ENCODE measurements around the gene CTTN. TPM values are rescaled to one million over a fixed set of nuclear protein-coding genes. Genes with fewer than 3 reads are reported as not detected.

The CTTN gene
- total RNA-seq, 1 donor from 2014 or later, result 296 TPM

DNA sequence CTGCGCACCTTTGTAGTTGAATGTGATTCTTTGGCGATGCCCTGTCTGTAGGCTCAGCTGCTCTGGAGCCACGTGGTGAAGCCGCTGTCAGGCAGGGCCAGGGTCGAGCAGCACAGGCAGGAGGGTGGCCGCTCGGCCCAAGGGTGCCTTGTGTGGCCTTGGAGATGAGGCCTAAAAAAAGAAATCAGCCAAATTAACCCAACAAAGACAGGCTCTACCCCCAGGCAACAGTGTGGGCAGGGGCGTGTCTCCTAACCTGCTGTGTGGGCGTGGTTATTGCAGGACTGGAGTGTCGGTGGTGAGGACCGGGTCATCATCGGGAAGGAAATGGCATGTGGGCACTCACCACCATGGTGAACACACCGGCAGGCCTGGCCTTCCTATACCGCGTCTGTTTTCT is 34.3 kb downstream of the CTTN start:
- no peaks in the 10 kb centered on the region for H3K36me3 Mint-ChIP-seq (ENCODE audit: unreplicated experiment)
- H3K4me1 Mint-ChIP-seq (ENCODE audit: low read depth, unreplicated experiment), result peaks cover 8% of the 10 kb centered on the region
- H3K4me3 Mint-ChIP-seq (ENCODE audit: unreplicated experiment), result no peak overlapping the region
- peaks cover 4% of the 10 kb centered on the region for H3K27me3 Mint-ChIP-seq (ENCODE audit: unreplicated experiment)
- peaks cover 6% of the 10 kb centered on the region for H3K9me3 Mint-ChIP-seq (ENCODE audit: unreplicated experiment)
- DNase-seq, result no peak
- TF ChIP-seq, protein P1, sequence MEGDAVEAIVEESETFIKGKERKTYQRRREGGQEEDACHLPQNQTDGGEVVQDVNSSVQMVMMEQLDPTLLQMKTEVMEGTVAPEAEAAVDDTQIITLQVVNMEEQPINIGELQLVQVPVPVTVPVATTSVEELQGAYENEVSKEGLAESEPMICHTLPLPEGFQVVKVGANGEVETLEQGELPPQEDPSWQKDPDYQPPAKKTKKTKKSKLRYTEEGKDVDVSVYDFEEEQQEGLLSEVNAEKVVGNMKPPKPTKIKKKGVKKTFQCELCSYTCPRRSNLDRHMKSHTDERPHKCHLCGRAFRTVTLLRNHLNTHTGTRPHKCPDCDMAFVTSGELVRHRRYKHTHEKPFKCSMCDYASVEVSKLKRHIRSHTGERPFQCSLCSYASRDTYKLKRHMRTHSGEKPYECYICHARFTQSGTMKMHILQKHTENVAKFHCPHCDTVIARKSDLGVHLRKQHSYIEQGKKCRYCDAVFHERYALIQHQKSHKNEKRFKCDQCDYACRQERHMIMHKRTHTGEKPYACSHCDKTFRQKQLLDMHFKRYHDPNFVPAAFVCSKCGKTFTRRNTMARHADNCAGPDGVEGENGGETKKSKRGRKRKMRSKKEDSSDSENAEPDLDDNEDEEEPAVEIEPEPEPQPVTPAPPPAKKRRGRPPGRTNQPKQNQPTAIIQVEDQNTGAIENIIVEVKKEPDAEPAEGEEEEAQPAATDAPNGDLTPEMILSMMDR (IDR thresholded peaks at IDR 0.05; ENCODE audit: partially characterized antibody, unreplicated experiment), result no peak
- peak overlapping the region; percentile 86 for H3K27ac Mint-ChIP-seq (ENCODE audit: unreplicated experiment)

DNA sequence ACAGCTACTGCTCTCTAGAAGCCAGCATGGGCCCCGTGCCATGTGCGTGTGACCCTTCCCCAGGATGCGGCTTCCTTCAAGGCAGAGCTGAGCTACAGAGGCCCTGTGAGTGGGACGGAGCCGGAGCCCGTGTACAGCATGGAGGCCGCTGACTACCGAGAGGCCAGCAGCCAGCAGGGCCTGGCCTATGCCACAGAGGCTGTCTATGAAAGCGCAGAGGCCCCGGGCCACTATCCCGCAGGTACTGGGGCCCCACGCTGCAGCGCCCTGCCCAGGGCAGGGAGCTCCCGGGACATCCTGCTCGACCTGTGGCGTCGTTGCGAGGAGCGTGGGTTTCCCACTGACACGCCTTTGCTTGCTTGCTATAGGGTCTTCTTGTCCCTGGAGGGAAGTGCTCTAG is 34.7 kb downstream of the CTTN start:
- H3K27ac Mint-ChIP-seq (ENCODE audit: unreplicated experiment), result peak overlapping the region; percentile 86
- H3K27me3 Mint-ChIP-seq (ENCODE audit: unreplicated experiment), result peaks cover 4% of the 10 kb centered on the region

DNA sequence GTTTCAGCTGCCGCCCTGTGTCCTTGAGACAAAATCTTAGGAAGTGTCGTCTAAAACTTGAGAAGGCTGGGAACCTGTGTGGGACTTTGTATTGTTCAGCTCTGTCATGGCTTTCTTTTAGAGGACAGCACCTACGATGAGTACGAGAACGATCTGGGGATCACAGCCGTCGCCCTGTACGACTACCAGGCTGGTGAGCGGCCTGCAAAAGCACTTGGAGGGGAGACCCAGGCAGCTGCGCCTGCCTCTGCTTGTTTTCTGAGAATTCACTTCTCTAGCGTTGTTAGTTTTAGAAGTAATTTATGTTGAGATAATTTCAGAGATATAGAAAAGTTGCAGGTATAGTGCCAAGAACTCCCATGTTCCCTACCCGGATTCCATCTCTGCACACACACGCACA is 35.2 kb downstream of the CTTN start:
- Mint-ChIP-seq H3K4me1 (ENCODE audit: low read depth, unreplicated experiment) (peaks cover 7% of the 10 kb centered on the region), H3K36me3 (ENCODE audit: unreplicated experiment) (no peaks in the 10 kb centered on the region), H3K27ac (ENCODE audit: unreplicated experiment) (peak overlapping the region; percentile 36), H3K27me3 (ENCODE audit: unreplicated experiment) (peaks cover 4% of the 10 kb centered on the region), H3K4me3 (ENCODE audit: unreplicated experiment) (no peak overlapping the region), H3K9me3 (ENCODE audit: unreplicated experiment) (peaks cover 6% of the 10 kb centered on the region)
- DNase-seq, result no peak
- TF ChIP-seq, protein P1 (IDR thresholded peaks at IDR 0.05; ENCODE audit: partially characterized antibody, unreplicated experiment), result no peak

More for the DNA sequence above, 34.7 kb downstream of the CTTN start:
- no peak for DNase-seq
- Mint-ChIP-seq H3K9me3 (ENCODE audit: unreplicated experiment) (peaks cover 6% of the 10 kb centered on the region), H3K36me3 (ENCODE audit: unreplicated experiment) (no peaks in the 10 kb centered on the region), H3K4me1 (ENCODE audit: low read depth, unreplicated experiment) (peaks cover 8% of the 10 kb centered on the region), H3K4me3 (ENCODE audit: unreplicated experiment) (no peak overlapping the region)
- TF ChIP-seq, protein P1 (IDR thresholded peaks at IDR 0.05; ENCODE audit: partially characterized antibody, unreplicated experiment), result no peak

DNA sequence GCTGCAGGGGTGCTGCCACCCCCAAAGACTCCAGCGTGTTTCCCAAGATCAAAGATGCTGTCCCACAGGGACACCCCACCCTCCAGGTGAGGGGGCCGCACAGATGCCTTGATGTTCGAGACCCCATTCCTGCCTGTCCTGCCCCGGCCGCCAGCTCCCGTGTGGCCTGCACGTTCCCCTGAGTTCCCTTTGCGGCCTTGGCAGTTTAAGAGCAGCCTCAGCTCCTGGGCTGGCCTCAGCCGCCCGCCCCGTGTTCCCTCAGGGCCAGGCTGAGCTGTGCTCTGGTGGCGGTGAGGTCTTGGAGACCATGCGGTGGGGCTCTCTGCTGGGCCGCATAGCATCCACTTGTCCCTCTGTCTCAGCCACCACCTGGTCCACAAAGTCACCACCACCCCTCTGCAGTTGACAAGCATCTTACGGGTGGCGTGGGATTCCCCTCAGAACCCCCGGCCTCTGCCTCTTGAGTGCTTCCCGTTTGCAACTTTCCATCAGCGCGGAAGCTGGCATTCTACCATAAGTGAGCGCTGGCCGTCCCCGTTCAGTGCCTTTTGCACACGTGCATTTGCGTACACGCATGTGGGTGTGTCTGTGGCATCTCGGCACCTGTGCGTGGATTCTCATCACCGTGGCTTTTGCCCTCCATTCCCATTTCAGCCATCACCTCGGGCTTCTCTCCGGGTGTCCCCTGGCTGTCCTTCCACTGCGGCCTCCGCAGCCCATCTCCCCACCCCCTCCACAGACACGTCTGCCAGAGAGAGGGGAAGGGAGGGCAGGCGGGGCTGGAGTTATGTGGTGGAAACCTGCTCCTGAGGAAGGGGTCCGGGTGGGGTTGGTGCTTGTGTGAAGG is 35.9 kb downstream of the CTTN start:
- Mint-ChIP-seq H3K27ac (ENCODE audit: unreplicated experiment) (peak overlapping the region; percentile 36), H3K4me3 (ENCODE audit: unreplicated experiment) (no peak overlapping the region), H3K9me3 (ENCODE audit: unreplicated experiment) (peaks cover 6% of the 10 kb centered on the region), H3K27me3 (ENCODE audit: unreplicated experiment) (peaks cover 4% of the 10 kb centered on the region), H3K4me1 (ENCODE audit: low read depth, unreplicated experiment) (peaks cover 4% of the 10 kb centered on the region), H3K36me3 (ENCODE audit: unreplicated experiment) (no peaks in the 10 kb centered on the region)
- DNase-seq, result no peak
- TF ChIP-seq, protein P1 (IDR thresholded peaks at IDR 0.05; ENCODE audit: partially characterized antibody, unreplicated experiment), result no peak

DNA sequence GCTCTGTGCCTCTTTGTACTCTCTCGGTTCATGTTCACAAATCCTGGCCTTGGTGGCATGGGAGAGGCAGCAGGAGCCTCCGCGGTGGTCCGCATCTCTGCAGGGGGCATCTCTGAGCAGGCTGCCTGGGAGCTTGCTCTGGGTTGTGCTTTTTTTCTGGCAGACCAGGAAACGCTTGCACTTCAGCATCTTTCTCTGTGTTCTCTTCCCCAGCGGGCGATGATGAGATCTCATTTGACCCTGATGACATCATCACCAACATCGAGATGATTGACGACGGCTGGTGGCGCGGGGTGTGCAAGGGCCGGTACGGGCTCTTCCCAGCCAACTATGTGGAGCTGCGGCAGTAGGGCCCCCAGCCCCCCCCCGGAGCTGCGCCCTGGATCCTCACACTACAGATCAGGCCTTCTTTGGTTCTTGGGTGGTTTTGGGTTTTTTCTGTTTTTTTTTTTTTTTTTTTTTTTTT is 36.5 kb downstream of the CTTN start:
- H3K27me3 Mint-ChIP-seq (ENCODE audit: unreplicated experiment), result peaks cover 4% of the 10 kb centered on the region
- TF ChIP-seq, protein P1 (IDR thresholded peaks at IDR 0.05; ENCODE audit: partially characterized antibody, unreplicated experiment), result no peak
- H3K4me1 Mint-ChIP-seq (ENCODE audit: low read depth, unreplicated experiment), result peaks cover 4% of the 10 kb centered on the region
- no peaks in the 10 kb centered on the region for H3K36me3 Mint-ChIP-seq (ENCODE audit: unreplicated experiment)
- DNase-seq, result no peak
- no peak overlapping the region for H3K27ac Mint-ChIP-seq (ENCODE audit: unreplicated experiment)
- H3K4me3 Mint-ChIP-seq (ENCODE audit: unreplicated experiment), result no peak overlapping the region
- H3K9me3 Mint-ChIP-seq (ENCODE audit: unreplicated experiment), result peaks cover 6% of the 10 kb centered on the region

Data from glutamatergic neuron (in vitro differentiated cells).